ENCODE results near the gene COMMD4.

DNA sequence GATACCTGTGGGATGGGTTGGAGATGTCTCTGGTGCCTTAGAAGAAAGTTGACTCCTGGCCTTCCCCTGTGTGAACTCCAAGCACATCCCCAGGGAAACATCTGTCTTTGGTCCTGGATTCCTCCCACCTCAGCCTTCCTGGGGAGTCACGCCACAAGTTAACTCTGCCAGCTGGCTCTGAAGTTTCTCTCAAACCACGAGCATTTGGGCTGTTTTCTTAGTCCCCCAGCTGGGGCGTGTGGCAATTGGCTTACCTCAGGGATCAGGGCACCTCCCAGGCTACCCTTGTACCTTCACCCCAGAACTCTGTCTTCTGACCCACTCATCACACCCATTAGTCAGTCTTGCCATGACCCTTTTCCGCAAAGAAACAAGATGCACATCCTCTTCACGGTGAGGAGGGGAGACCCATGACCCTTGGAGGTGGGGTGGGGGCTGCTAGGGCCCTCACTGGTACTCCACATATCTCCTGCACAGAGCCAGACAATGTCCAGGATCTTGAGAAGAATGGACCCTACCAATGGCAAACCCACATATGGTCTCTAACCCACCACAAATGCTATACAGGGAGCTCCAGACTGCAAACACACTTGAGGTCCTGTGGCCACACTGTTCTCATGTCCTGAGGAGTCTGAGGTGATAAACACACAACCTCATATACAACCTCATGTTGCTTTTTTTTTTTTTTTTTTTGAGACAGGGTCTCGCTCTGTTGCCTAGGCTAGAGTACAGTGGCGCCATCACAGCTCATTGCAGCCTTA, 14.9 kb downstream of the COMMD4 start:
- no peak for TF ChIP-seq RCOR1 (IDR thresholded peaks at IDR 0.05; ENCODE audit: insufficient replicate concordance, low read length)
- TF ChIP-seq, protein P1, sequence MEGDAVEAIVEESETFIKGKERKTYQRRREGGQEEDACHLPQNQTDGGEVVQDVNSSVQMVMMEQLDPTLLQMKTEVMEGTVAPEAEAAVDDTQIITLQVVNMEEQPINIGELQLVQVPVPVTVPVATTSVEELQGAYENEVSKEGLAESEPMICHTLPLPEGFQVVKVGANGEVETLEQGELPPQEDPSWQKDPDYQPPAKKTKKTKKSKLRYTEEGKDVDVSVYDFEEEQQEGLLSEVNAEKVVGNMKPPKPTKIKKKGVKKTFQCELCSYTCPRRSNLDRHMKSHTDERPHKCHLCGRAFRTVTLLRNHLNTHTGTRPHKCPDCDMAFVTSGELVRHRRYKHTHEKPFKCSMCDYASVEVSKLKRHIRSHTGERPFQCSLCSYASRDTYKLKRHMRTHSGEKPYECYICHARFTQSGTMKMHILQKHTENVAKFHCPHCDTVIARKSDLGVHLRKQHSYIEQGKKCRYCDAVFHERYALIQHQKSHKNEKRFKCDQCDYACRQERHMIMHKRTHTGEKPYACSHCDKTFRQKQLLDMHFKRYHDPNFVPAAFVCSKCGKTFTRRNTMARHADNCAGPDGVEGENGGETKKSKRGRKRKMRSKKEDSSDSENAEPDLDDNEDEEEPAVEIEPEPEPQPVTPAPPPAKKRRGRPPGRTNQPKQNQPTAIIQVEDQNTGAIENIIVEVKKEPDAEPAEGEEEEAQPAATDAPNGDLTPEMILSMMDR (conservative IDR thresholded peaks at IDR 0.05; ENCODE audit: low read depth, low read length): no peak
- no peak for TF ChIP-seq BHLHE40 (IDR thresholded peaks at IDR 0.05; ENCODE audit: low read depth, low read length)
- TF ChIP-seq MAZ (IDR thresholded peaks at IDR 0.05; ENCODE audit: borderline replicate concordance, low read depth, low read length): no peak

Measured in IMR-90 (cell line).